ENCODE data around the gene ABHD17C. TPM values are rescaled to one million over a fixed set of nuclear protein-coding genes. Genes with fewer than 3 reads are reported as not detected.

The ABHD17C gene
- polyA plus RNA-seq, 2 of the 4 experiments (the other 2 are of a cell fraction) = 14.0 to 23.7 TPM

- Histone ChIP-seq H3K4me1 (peaks cover 8% of the 10 kb centered on the region; the same call in 2 of the 3 replicates), H3K4me3 (no peak overlapping the region), H3K4me2 (no peak overlapping the region), H3K9me3 (no peaks in the 10 kb centered on the region), H3K27ac (no peak overlapping the region)
- ChIA-PET POLR2A (interaction anchor here (1.7 kb wide), 1 partner anchor 79 kb away, joined by 6 read pairs; no protein-coding TSS in a partner anchor), CTCF (interaction anchor here (1.2 to 7.5 kb wide), 26 partner anchors 10 to 323 kb away, joined by 3 to 362 read pairs (median 12); partner anchors contain the start of gene ABHD17C)
- no peak for FAIRE-seq
- no peak for TF ChIP-seq ZSCAN20 (CRISPR knock-in tag; IDR thresholded peaks at IDR 0.05)
- TF ChIP-seq MAFK (IDR thresholded peaks at IDR 0.05; ENCODE audit: partially characterized antibody) = peak; percentile 67
- 78% methylated on average over 3 of the region's 3 CpGs for WGBS (ENCODE audit: missing lambda C conversion rate)
- DNase-seq (ENCODE audit: low read depth in 1 of 2, low spot score in 1 of 2) = no peak
- no peak for ATAC-seq
These were observed 80.2 kb downstream of the ABHD17C start for GRCh38 chr15:80775338-80775737.

DNA sequence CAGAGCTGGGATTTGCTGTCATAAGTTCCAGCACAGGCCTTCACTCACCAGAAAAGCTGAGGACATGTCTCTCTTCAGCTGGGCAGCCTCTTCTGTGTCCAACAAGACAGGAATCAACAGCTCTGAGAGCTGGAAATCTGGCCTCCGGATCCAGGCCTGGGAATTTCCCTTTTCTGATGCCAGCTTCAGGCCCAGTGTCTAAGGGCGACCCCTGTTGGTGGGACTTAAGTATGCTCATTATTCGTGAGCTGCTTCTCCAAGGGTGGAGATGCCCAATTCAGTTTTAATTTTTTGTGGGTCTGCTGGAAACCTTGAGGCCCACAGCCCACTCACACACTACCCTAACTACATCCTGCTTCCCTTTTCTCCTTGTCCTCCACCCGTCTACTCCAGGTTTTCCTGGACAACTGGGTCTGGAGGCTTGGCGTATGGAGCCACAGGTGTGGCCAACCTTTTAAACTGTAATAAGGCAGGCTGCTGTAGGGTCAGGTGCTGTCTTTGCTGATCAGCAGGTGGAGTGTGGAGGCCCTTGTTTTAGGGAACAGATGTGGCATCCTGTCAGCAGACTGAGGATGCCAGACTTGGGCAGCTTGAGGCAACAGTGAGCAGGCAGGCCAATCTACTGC, 81.4 kb downstream of the ABHD17C start:
- ATAC-seq = peak in 1 of 2 experiments; percentile 31; a peak in 3 of 6 replicates
- no peak overlapping the region for H3K4me3 ChIP-seq
- peak; percentile 83 to 86 for DNase-seq (ENCODE audit: low read depth in 1 of 2, low spot score in 1 of 2)
- 0 out of 6 replicates have a peak overlapping the region, but pooled peaks of 1 of the 2 experiments have one; percentile 42 for H3K27ac ChIP-seq
- FAIRE-seq = peak; percentile 93
- 20% methylated on average over 5 of the region's 5 CpGs for WGBS (ENCODE audit: missing lambda C conversion rate)
- TF ChIP-seq SMC3 (IDR thresholded peaks at IDR 0.05) = peak; percentile 96
- TF ChIP-seq PHF8 (IDR thresholded peaks at IDR 0.05; ENCODE audit: borderline replicate concordance, low read depth) = no peak
- peak; percentile 93 to 98 for TF ChIP-seq RAD21 (conservative IDR thresholded peaks at IDR 0.05 in 1 of 2, IDR thresholded peaks at IDR 0.05 in 1 of 2)
- TF ChIP-seq, protein P1, sequence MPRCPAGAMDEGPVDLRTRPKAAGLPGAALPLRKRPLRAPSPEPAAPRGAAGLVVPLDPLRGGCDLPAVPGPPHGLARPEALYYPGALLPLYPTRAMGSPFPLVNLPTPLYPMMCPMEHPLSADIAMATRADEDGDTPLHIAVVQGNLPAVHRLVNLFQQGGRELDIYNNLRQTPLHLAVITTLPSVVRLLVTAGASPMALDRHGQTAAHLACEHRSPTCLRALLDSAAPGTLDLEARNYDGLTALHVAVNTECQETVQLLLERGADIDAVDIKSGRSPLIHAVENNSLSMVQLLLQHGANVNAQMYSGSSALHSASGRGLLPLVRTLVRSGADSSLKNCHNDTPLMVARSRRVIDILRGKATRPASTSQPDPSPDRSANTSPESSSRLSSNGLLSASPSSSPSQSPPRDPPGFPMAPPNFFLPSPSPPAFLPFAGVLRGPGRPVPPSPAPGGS (IDR thresholded peaks at IDR 0.05) = no peak
- TF ChIP-seq TP53 (CRISPR knock-in tag; IDR thresholded peaks at IDR 0.05) = no peak
- TF ChIP-seq CTCF (IDR thresholded peaks at IDR 0.05) = peak; percentile 97
- no peak overlapping the region for H3K4me2 ChIP-seq
- CTCF ChIA-PET = interaction anchor here (0.6 to 7.5 kb wide), 100 partner anchors 9 to 716 kb away, joined by 3 to 362 read pairs (median 4); partner anchors contain the start of gene ABHD17C
- no peaks in the 10 kb centered on the region for H3K9me3 ChIP-seq
- peaks cover 12% of the 10 kb centered on the region; the same call in 2 of the 3 replicates for H3K4me1 ChIP-seq
- POLR2A ChIA-PET = interaction anchor here (1.0 to 1.7 kb wide), 3 partner anchors 80 to 853 kb away, joined by 3 to 15 read pairs (median 6); no protein-coding TSS in a partner anchor

- Histone ChIP-seq H3K9me3 (no peaks in the 10 kb centered on the region), H3K27ac (no peak overlapping the region), H3K4me1 (peaks cover 12% of the 10 kb centered on the region; the same call in 2 of the 3 replicates), H3K4me2 (no peak overlapping the region), H3K4me3 (no peak overlapping the region)
- CTCF ChIA-PET = interaction anchor here (0.6 to 7.5 kb wide), 84 partner anchors 9 to 489 kb away, joined by 3 to 362 read pairs (median 6); partner anchors contain the start of gene ABHD17C
- ATAC-seq (no peak), DNase-seq (ENCODE audit: low read depth in 1 of 2, low spot score in 1 of 2) (peak in 1 of 2 experiments; percentile 37), FAIRE-seq (no peak)
- TF ChIP-seq CEBPB (IDR thresholded peaks at IDR 0.05) (peak in 1 of 2 experiments; percentile 54; a peak in 2 of 4 replicates), HEYL (CRISPR knock-in tag; IDR thresholded peaks at IDR 0.05) (no peak)
- WGBS (ENCODE audit: missing lambda C conversion rate) = 55% methylated on average over 8 of the region's 8 CpGs
- POLR2A ChIA-PET = interaction anchor here (1.0 to 1.7 kb wide), 3 partner anchors 81 to 854 kb away, joined by 3 to 15 read pairs (median 6); no protein-coding TSS in a partner anchor
These were observed 82.0 kb downstream of the ABHD17C start for GRCh38 chr15:80777137-80777536.

DNA sequence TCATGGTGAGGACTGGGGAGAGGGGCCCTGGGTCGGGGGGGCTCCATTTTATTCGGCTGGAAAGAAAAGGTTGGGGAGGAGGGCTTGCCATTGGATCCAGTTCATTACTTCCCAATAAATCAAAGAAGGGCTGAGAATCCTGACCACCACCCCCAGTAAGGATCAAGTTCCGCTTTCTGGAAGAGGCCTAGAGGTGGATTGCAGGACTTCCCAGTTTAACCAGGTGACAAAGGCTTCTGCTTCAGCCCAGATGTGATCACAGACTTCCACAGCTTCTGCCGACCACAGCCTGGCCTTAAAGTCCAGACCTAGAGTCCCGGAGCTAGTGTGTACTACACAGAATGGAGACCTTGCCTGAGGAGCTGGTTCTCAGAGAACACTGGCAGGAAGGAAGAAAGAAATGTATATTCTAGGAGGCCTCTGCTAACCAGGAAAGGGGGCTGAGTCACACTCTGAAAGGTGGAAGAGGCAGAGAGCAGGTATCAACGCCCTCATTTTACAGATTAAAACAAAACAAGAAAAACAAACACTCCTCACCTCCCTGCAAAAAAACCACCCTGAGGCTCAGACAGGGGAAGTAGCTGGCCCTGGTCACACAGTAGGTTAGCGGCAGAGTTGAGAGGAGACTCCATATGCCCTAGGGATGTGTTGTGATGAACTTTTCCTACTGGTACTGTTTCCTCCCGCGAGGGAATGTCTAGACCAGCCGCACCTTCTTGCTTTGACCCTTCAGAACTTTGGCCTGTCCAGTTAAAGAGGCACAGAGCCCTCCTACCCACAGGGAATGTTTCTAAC, 82.9 kb downstream of the ABHD17C start:
- H3K27ac ChIP-seq = no peak overlapping the region
- H3K4me2 ChIP-seq = peak overlapping the region; percentile 98; the same call in 1 of the 3 replicates
- WGBS (ENCODE audit: missing lambda C conversion rate) = 76% methylated on average over 10 of the region's 10 CpGs
- ATAC-seq (no peak), DNase-seq (ENCODE audit: low read depth in 1 of 2, low spot score in 1 of 2) (no peak), FAIRE-seq (no peak)
- CTCF ChIA-PET = interaction anchor here (0.6 to 7.5 kb wide), 45 partner anchors 8 to 488 kb away, joined by 3 to 362 read pairs (median 10); partner anchors contain the start of gene ABHD17C
- POLR2A ChIA-PET = interaction anchor here (1.7 kb wide), 1 partner anchor 210 kb away, joined by 5 read pairs; no protein-coding TSS in a partner anchor
- peaks cover 12% of the 10 kb centered on the region; the same call in 2 of the 3 replicates for H3K4me1 ChIP-seq
- H3K4me3 ChIP-seq = no peak overlapping the region
- no peaks in the 10 kb centered on the region for H3K9me3 ChIP-seq
- TF ChIP-seq EP300 (IDR thresholded peaks at IDR 0.05) (no peak), CEBPB (IDR thresholded peaks at IDR 0.05) (no peak), FOSL2 (IDR thresholded peaks at IDR 0.05) (no peak), FOSL2 (CRISPR knock-in tag; IDR thresholded peaks at IDR 0.05) (no peak), GATA3 (IDR thresholded peaks at IDR 0.05; ENCODE audit: borderline replicate concordance) (no peak), EHMT2 (IDR thresholded peaks at IDR 0.05; ENCODE audit: low read depth) (no peak), TFCP2L1 (CRISPR knock-in tag; IDR thresholded peaks at IDR 0.05) (no peak), BHLHE40 (IDR thresholded peaks at IDR 0.05; ENCODE audit: low read depth, low read length) (no peak), CBX2 (IDR thresholded peaks at IDR 0.05; ENCODE audit: borderline replicate concordance, low read depth) (no peak), USF2 (IDR thresholded peaks at IDR 0.05) (no peak), MAZ (IDR thresholded peaks at IDR 0.05; ENCODE audit: borderline replicate concordance, low read depth, low read length) (no peak), JUNB (IDR thresholded peaks at IDR 0.05) (no peak), SREBF2 (IDR thresholded peaks at IDR 0.05) (no peak)
- TF ChIP-seq, protein P2, sequence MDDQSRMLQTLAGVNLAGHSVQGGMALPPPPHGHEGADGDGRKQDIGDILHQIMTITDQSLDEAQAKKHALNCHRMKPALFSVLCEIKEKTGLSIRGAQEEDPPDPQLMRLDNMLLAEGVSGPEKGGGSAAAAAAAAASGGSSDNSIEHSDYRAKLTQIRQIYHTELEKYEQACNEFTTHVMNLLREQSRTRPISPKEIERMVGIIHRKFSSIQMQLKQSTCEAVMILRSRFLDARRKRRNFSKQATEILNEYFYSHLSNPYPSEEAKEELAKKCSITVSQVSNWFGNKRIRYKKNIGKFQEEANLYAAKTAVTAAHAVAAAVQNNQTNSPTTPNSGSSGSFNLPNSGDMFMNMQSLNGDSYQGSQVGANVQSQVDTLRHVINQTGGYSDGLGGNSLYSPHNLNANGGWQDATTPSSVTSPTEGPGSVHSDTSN (IDR thresholded peaks at IDR 0.05) = no peak

Data from A549 (cell line).